GM18519 (cell line): Measurements from ENCODE around the gene NSD2.
"Not testable (repeated sequence)": the region's sequence is repeated elsewhere in the genome, so short reads cannot be mapped to it uniquely, and the experiment has no call there.

Source experiments
- ATAC-seq: cut with Tn5 transposase; IDR thresholded peaks from one replicate; pipeline ENCODE4 v1.9.1; 2021; ENCODE audit warnings: mild to moderate bottlenecking, moderate library complexity; ENCODE audit not compliant: unreplicated experiment, low FRiP score

NSD2 gene

GRCh38 chr4:1870578-1871443, at the start of gene NSD2:
Gene NSD2, plus strand, starts transcription at chr4:1871393. Its CDS starts 29,262 bp downstream, at chr4:1900655.
- peak; percentile 47 for ATAC-seq

GRCh38 chr4:1821679-1822567, 49.3 kb upstream of the NSD2 start:
- ATAC-seq: no peak

- ATAC-seq: no peak
Measured at GRCh38 chr4:1822568-1823544, 48.3 kb upstream of the NSD2 start.

GRCh38 chr4:1823545-1823932, 47.7 kb upstream of the NSD2 start:
- no peak for ATAC-seq

- no peak for ATAC-seq
Measured at GRCh38 chr4:1824746-1825145, 46.4 kb upstream of the NSD2 start.

- ATAC-seq: no peak
Measured at GRCh38 chr4:1825326-1825725, 45.9 kb upstream of the NSD2 start.

DNA sequence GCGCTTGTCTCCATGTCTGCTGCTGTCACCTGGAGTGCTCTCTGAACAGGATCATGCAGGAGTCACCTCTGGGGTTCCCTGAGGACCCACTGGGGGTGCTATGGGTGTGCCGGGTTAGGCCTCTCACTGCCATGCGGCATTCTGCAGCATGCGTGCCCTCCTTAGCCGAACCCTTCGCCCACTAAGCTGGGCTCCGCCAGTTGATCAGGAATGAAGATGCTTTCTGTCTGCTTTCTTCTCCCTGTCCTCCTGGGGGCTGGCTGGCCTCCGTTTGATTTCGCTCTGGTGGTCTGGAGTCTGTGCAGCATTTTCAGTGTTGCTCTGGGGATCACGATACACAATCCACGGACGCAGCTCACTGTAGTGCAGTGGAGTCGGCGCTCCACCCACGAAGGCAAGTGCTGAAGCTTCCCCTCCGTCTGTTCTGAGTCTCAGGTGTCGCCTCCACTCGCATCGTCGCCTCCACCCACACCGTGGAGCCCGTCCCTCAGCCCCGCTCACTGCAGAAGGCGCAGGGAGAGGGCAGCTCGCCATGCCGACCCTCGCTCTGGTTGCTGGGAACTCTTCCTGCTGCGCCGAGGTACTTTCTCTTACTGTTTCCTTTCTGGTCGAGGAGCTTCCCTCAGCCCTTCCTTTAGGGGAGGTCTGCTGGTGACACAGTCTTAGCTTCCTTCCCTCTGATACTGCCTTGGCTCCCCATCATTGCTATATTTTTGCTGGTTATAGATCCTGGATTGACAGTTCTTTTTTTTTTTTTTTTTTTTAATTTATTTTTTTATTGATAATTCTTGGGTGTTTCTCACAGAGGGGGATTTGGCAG, 44.5 kb upstream of the NSD2 start:
- no peak for ATAC-seq

GRCh38 chr4:1830234-1830633, 41.0 kb upstream of the NSD2 start:
- no peak for ATAC-seq

- ATAC-seq: no peak
Measured at GRCh38 chr4:1830642-1831228, 40.5 kb upstream of the NSD2 start.

DNA sequence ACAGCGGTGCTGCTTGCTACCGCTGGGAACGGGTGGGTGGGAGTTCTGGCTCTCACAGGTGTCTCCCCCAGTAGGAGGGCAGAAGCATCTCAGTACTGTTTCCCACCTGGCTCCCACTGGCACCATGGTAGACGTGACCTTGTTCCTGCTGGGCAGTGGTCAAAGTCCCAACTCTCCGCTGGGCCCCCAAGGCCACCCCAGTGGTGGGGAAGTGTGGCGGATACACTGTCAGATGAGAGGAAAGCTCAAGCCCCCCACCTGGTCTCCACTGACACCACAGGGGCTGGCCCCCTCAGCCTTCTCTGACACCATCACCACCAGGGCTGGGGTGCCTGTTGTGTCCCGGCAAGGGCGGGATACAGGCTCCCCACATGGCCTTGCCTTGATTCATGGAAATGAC, 39.9 kb upstream of the NSD2 start:
- ATAC-seq: no peak

DNA sequence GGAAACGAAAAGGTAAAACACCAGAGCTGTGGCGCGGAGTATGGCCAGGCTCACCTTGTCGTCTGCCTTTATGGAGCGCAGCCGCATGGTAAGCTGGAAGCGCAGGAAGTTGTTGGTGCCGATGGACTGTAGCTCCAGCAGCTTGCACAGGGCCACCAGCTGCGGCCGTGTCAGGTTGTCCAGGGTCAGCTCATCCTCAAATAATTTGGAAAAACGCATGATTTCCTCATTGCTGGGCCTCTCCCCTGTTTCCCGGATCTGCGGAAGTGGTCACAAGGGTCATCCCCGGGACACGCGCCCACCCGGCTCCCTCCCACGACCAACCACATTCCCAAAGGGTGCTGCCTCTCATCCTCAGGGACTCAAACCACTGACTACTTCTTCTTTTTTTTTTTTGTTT, 38.5 kb upstream of the NSD2 start:
- no peak for ATAC-seq

DNA sequence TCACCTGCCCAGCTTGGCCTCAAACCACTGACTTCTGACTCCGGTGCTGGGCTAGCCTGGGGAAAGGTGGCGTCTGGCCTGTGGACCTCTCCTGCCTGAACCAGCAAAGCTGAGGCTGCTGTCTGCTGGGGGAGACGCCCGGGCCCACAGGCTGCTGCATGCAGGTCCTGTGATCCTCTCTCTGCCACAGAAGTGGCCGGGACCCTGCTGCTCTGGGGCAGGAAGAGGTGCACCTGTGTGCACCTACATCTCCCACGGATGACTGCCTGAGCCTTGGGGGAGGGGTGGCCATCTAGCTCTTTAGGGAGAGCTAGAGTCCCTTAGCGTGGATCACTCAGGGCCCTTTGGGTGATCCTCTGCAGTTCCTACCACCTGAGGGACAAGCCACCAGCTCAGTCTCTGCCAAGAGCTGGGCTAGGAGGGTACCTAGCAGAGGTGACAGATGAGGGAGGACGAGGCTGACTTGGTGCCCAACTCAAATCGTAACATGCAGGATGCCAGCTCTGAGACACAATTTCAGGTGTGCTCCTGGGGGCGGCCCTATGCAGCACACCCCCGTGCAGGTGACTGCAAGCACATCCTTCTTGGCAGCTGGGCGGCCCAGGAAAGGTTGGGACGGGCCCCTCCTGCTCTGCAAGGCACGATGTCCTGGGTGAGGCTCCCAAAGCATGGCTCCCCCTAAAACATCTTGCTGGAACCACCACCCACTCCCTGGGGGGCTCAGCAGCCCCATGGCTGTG, 37.7 kb upstream of the NSD2 start:
- no peak for ATAC-seq

- ATAC-seq: peak; percentile 60
Measured at GRCh38 chr4:1834047-1834775, 37.0 kb upstream of the NSD2 start.

GRCh38 chr4:1835836-1836235, 35.4 kb upstream of the NSD2 start:
- not testable (repeated sequence) for ATAC-seq

- no peak for ATAC-seq
Measured at GRCh38 chr4:1836650-1837049, 34.5 kb upstream of the NSD2 start.

- no peak for ATAC-seq
Measured at GRCh38 chr4:1837069-1837468, 34.1 kb upstream of the NSD2 start.

DNA sequence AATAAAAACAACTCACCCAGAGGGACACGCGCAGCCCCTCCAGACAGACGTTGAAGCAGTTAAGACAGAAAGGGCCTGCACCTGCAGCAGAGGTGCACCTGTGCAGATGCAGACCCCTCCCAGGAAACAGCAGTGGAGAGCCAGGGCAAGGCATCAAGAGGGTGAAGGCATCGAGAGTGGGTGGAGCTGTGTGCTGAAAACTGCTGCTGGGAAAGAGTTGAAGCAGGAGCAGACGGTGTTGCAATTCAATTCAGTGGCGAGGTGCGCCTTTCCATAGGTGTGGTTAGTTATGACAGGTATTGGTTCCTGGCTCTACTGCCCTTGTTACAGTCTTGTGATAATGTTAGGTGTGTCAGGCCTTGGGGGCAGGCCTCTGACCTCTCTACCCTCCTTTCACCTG, 31.9 kb upstream of the NSD2 start:
- no peak for ATAC-seq
